Activated T-cell treated with anti-CD3 and anti-CD28 coated beads, Interleukin-2, amount 50 U/mL, for 24 hours (primary cell): ENCODE measurements around the gene PIGW.

Experiments used
- DNase-seq: peaks from one replicate; pipeline ENCODE4 v3.0.0-alpha.2; 2020
- H3K27ac Mint-ChIP-seq: 2 replicates; pipeline ENCODE4 v1.8.0; 2020; ENCODE audit warnings: mild to moderate bottlenecking, mixed read lengths
- H3K27me3 Mint-ChIP-seq: 2 replicates; pipeline ENCODE4 v1.8.0; 2020; ENCODE audit warnings: mixed read lengths
- H3K36me3 Mint-ChIP-seq: 2 replicates; pipeline ENCODE4 v1.8.0; 2020; ENCODE audit warnings: low read depth, mixed read lengths
- H3K4me1 Mint-ChIP-seq: 2 replicates; pipeline ENCODE4 v1.8.0; 2020; ENCODE audit warnings: low read depth, mixed read lengths
- H3K4me3 Mint-ChIP-seq: 2 replicates; pipeline ENCODE4 v1.8.0; 2020; ENCODE audit warnings: mild to moderate bottlenecking, moderate library complexity, mixed read lengths
- H3K9me3 Mint-ChIP-seq: 2 replicates; pipeline ENCODE4 v1.8.0; 2020; ENCODE audit warnings: mixed read lengths

Gene PIGW

DNA sequence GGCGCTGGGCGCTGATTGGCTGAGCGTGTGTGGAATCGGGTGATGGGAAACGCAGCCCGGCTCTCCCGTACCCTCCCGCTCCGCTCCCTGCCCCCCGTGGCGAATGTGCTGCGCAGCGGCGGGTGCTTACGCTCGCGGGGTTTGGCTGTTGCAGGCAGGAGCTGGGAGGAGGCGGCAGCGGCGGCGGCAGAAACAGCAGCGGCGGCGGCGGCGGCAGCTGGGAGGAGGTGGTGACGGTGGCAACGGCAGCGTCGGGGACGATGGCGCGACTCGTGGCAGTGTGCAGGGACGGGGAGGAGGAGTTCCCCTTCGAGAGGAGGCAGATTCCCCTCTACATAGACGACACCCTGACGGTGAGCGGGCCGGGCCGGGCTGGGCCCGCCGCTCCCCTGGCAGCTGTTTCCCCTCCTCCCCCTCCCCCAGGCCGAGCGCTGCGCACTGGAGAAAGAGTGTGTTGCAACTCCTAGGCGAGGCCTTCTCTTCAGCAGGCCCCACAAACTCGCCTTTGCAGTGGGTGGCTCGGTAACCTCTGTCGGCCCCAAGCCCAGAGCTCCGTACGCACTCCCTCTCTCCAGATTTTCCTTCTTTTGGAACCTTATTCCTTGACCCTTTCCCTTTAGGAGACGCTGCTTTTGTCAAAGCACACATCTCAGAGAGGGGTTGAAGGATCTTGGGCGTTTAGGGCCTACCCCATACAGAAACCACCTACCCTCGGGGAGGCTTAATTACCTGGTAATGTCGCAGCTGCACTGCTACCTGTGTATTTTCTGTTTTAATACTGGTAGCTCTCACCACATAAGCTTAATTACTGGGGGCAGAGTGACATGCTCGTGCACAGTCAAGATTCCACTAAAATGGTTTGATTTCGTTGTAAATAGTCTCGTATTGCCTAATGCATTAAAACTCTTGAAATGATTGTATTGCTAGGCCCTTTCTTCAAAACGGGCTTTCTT lies 11.0 kb downstream of the PIGW start:
- Mint-ChIP-seq H3K27me3 (no peaks in the 10 kb centered on the region), H3K9me3 (no peaks in the 10 kb centered on the region), H3K4me3 (peak overlapping the region; percentile 96), H3K36me3 (peaks cover 66% of the 10 kb centered on the region), H3K27ac (peak overlapping the region; percentile 95), H3K4me1 (peaks cover 53% of the 10 kb centered on the region)
- DNase-seq: peak; percentile 98

- Mint-ChIP-seq H3K36me3 (peaks cover 63% of the 10 kb centered on the region), H3K9me3 (no peaks in the 10 kb centered on the region), H3K27ac (peak overlapping the region; percentile 95), H3K4me3 (peak overlapping the region; percentile 96), H3K4me1 (peaks cover 58% of the 10 kb centered on the region), H3K27me3 (no peaks in the 10 kb centered on the region)
- no peak for DNase-seq
These were observed 11.8 kb downstream of the PIGW start for GRCh38 chr17:36546418-36547093.

- peak overlapping the region; percentile 95 for H3K27ac Mint-ChIP-seq
- peaks cover 69% of the 10 kb centered on the region for H3K36me3 Mint-ChIP-seq
- DNase-seq: no peak
- peak overlapping the region; percentile 96 for H3K4me3 Mint-ChIP-seq
- H3K9me3 Mint-ChIP-seq: no peaks in the 10 kb centered on the region
- no peaks in the 10 kb centered on the region for H3K27me3 Mint-ChIP-seq
- peaks cover 65% of the 10 kb centered on the region for H3K4me1 Mint-ChIP-seq
These were observed 13.0 kb downstream of the PIGW start for GRCh38 chr17:36547776-36548175.

GRCh38 chr17:36550491-36551417 lies 16.0 kb downstream of the PIGW start:
- Mint-ChIP-seq H3K27ac (peak overlapping the region; percentile 80), H3K4me3 (peak overlapping the region; percentile 5), H3K36me3 (peaks cover 81% of the 10 kb centered on the region), H3K4me1 (peaks cover 69% of the 10 kb centered on the region), H3K9me3 (no peaks in the 10 kb centered on the region), H3K27me3 (no peaks in the 10 kb centered on the region)
- DNase-seq: no peak

- no peak for DNase-seq
- Mint-ChIP-seq H3K4me1 (peaks cover 59% of the 10 kb centered on the region), H3K4me3 (peak overlapping the region; percentile 9), H3K9me3 (no peaks in the 10 kb centered on the region), H3K27ac (peak overlapping the region; percentile 77), H3K27me3 (no peaks in the 10 kb centered on the region), H3K36me3 (peaks cover 80% of the 10 kb centered on the region)
These were observed 18.7 kb downstream of the PIGW start for GRCh38 chr17:36553459-36553858.

DNA sequence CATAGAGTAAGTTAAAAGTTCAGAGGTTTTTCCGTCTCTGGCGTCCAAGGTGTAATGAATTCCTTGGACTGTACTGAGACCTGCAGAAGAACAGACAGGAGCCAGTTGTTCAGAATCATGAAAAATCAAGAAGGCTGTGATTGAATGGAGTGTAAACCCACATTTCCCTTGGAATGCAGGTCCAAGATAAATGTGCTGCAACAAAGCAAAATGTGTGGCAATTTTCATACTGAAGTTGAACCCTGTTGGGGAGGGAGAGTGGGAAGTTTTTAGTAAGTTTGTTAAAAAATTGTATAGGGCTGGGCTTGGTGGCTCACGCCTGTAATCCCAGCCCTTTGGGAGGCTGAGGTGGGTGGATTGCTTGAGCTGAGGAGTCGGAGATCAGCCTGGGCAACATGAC lies 31.3 kb downstream of the PIGW start:
- peaks cover 86% of the 10 kb centered on the region for H3K36me3 Mint-ChIP-seq

DNA sequence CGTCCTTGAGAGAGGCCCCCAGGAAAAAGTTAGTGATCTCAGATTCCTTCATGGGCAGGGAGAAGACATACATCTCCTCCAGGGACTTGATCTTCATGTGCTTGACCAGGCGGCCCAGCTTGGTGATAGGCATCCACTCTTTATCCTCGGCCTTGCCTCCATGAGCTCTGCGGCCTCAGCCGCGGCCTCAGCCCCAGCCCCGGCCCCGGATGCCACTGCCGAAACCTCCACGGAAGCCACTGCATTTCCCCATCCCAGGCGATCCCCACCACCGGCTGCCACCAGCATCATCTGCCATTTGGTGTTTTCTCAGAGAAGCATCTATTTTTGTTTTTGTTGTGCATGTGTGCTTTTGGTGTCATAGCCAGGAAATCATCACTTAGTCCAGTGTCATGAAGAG lies 40.2 kb downstream of the PIGW start:
- DNase-seq: no peak
- Mint-ChIP-seq H3K9me3 (no peaks in the 10 kb centered on the region), H3K4me1 (peaks cover 18% of the 10 kb centered on the region), H3K27ac (peak overlapping the region; percentile 55), H3K4me3 (no peak overlapping the region), H3K36me3 (peaks cover 83% of the 10 kb centered on the region), H3K27me3 (no peaks in the 10 kb centered on the region)

More for the DNA sequence above, 31.3 kb downstream of the PIGW start:
- H3K9me3 Mint-ChIP-seq: no peaks in the 10 kb centered on the region
- peaks cover 20% of the 10 kb centered on the region for H3K4me1 Mint-ChIP-seq
- no peak overlapping the region for H3K4me3 Mint-ChIP-seq
- no peaks in the 10 kb centered on the region for H3K27me3 Mint-ChIP-seq
- DNase-seq: no peak
- H3K27ac Mint-ChIP-seq: peak overlapping the region; percentile 63

- peaks cover 18% of the 10 kb centered on the region for H3K4me1 Mint-ChIP-seq
- H3K27me3 Mint-ChIP-seq: no peaks in the 10 kb centered on the region
- H3K4me3 Mint-ChIP-seq: no peak overlapping the region
- no peaks in the 10 kb centered on the region for H3K9me3 Mint-ChIP-seq
- H3K36me3 Mint-ChIP-seq: peaks cover 86% of the 10 kb centered on the region
- no peak for DNase-seq
- H3K27ac Mint-ChIP-seq: peak overlapping the region; percentile 30
These were observed 42.0 kb downstream of the PIGW start for GRCh38 chr17:36576793-36577192.

GRCh38 chr17:36578671-36579070 lies 43.9 kb downstream of the PIGW start:
- peaks cover 83% of the 10 kb centered on the region for H3K36me3 Mint-ChIP-seq
- no peak overlapping the region for H3K4me3 Mint-ChIP-seq
- H3K27ac Mint-ChIP-seq: peak overlapping the region; percentile 22
- H3K27me3 Mint-ChIP-seq: no peaks in the 10 kb centered on the region
- DNase-seq: no peak
- H3K4me1 Mint-ChIP-seq: peaks cover 9% of the 10 kb centered on the region
- no peaks in the 10 kb centered on the region for H3K9me3 Mint-ChIP-seq

- Mint-ChIP-seq H3K9me3 (no peaks in the 10 kb centered on the region), H3K27ac (peak overlapping the region; percentile 26), H3K36me3 (peaks cover 87% of the 10 kb centered on the region), H3K27me3 (no peaks in the 10 kb centered on the region), H3K4me3 (no peak overlapping the region), H3K4me1 (no peaks in the 10 kb centered on the region)
- DNase-seq: no peak
These were observed 49.0 kb downstream of the PIGW start for GRCh38 chr17:36583787-36584186.

GRCh38 chr17:36586138-36586537 lies 51.4 kb downstream of the PIGW start:
- Mint-ChIP-seq H3K4me3 (no peak overlapping the region), H3K4me1 (peaks cover 13% of the 10 kb centered on the region), H3K36me3 (peaks cover 85% of the 10 kb centered on the region), H3K9me3 (no peaks in the 10 kb centered on the region), H3K27ac (peak overlapping the region; percentile 59), H3K27me3 (no peaks in the 10 kb centered on the region)
- DNase-seq: no peak
